PFSK-1 (cell line): ENCODE measurements around the gene C2orf42.

Experiments used
- FOXP2 ChIP-seq: optimal IDR thresholded peaks from 2 replicates; pipeline ENCODE3; 2011; ENCODE audit warnings: borderline replicate concordance, control low read depth, inconsistent platforms; ENCODE audit not compliant: insufficient read depth; ENCODE audit errors: extremely low read length, extremely low read depth
- POLR2AphosphoS5 ChIP-seq: IDR thresholded peaks from 2 replicates; pipeline ENCODE4 v1.6.1; 2012; ENCODE audit warnings: low read depth, mild to moderate bottlenecking, control low read depth, low read length, moderate library complexity
- REST ChIP-seq, 2 experiments: IDR thresholded peaks; 2 replicates each; pipeline versions ENCODE4 v1.6.1 to v1.8.0; 2011 to 2012; ENCODE audit warnings: low read depth in 2 of 2, low read length in 2 of 2, control low read depth in 1 of 2, inconsistent platforms in 1 of 2, mild to moderate bottlenecking in 1 of 2, moderate library complexity in 1 of 2; ENCODE audit not compliant: insufficient read depth in 1 of 2
- TAF1 ChIP-seq: IDR thresholded peaks from 2 replicates; pipeline ENCODE4 v1.6.1; 2012; ENCODE audit warnings: low read length, control low read depth, borderline replicate concordance; ENCODE audit not compliant: insufficient read depth

- TF ChIP-seq POLR2AphosphoS5 (peak; percentile 19; the same call in 1 of the 2 replicates), REST (IDR thresholded peaks at IDR 0.05; ENCODE audit: insufficient read depth in 1 of 2, low read depth in 2 of 2, low read length in 2 of 2) (0 out of 4 replicates have a peak, but pooled peaks of 1 of the 2 experiments have one; percentile 60), FOXP2 (peak; percentile 97), TAF1 (peak; percentile 82; the same call in 1 of the 2 replicates)
Observed at GRCh38 chr2:70142590-70143313, 48.1 kb downstream of the C2orf42 start.
